RWPE2 (cell line): ENCODE measurements around the gene ADAMTS6.
A peak's percentile ranks its signal among the peaks of the same experiment; 100 is the strongest.

Source experiments
- ATAC-seq: fragments of 200-7000 bp; cut with Tn5 transposase; 3 replicates; pipeline ENCODE4 v1.9.1; 2021; ENCODE audit warnings: low read depth
- DNase-seq: peaks from one replicate; pipeline ENCODE4 v3.0.0-alpha.2; 2020; ENCODE audit warnings: low spot score
- H3K27ac ChIP-seq: fragments of 450-650 bp; 2 replicates; pipeline ENCODE4 v1.5.1; 2017; ENCODE audit warnings: mild to moderate bottlenecking; ENCODE audit not compliant: poor library complexity, severe bottlenecking
- H3K27me3 ChIP-seq: fragments of 250-450 bp; sonication (Bioruptor Pico); 2 replicates; pipeline ENCODE4 v1.5.1; 2021; ENCODE audit warnings: mild to moderate bottlenecking, moderate library complexity; ENCODE audit not compliant: insufficient read depth, poor library complexity, severe bottlenecking
- H3K36me3 ChIP-seq: fragments of 250-450 bp; sonication (Bioruptor Pico); 2 replicates; pipeline ENCODE4 v1.5.1; 2020; ENCODE audit warnings: low read depth, mild to moderate bottlenecking, moderate library complexity
- H3K4me1 ChIP-seq: fragments of 250-450 bp; sonication (Bioruptor Pico); 2 replicates; pipeline ENCODE4 v1.5.1; 2021; ENCODE audit warnings: mild to moderate bottlenecking, moderate library complexity; ENCODE audit not compliant: insufficient read depth, poor library complexity, severe bottlenecking
- H3K4me3 ChIP-seq: fragments of 250-450 bp; sonication (Bioruptor Pico); 2 replicates; pipeline ENCODE4 v1.5.1; 2021; ENCODE audit warnings: mild to moderate bottlenecking, moderate library complexity; ENCODE audit not compliant: severe bottlenecking
- H3K9me3 ChIP-seq: fragments of 250-450 bp; sonication (Bioruptor Pico); 2 replicates; pipeline ENCODE4 v1.5.1; 2021; ENCODE audit warnings: mild to moderate bottlenecking, moderate library complexity; ENCODE audit not compliant: severe bottlenecking
- TF ChIP-seq, protein P1 (sequence below): fragments of 450-650 bp; IDR thresholded peaks from one replicate; pipeline ENCODE4 v1.5.1; 2017; ENCODE audit warnings: mild to moderate bottlenecking, moderate library complexity; ENCODE audit not compliant: poor library complexity, severe bottlenecking

ADAMTS6 gene

DNA sequence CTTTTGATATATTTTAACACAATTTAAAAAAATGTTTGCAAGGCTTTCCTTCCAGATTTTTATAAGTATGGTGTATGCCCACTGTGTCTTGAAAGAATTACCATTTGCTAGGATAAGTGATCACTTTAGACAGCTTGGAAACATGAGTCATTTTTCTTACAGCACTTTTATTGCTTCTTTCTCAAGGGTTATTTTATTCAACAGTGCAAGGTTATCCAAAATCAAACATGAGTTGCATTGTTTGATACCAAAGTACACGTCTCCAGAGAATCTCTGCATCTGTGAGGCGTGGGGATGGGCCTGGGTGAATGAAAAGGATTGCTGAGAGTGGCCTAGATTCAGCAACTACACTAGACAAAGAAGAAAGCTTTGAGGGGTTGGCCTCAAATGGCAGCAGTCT lies 329.6 kb downstream of the ADAMTS6 start:
- H3K27ac ChIP-seq, result peak overlapping the region; percentile 5
- no peaks in the 10 kb centered on the region for H3K4me1 ChIP-seq
- H3K36me3 ChIP-seq, result peaks cover 11% of the 10 kb centered on the region
- H3K27me3 ChIP-seq, result no peaks in the 10 kb centered on the region
- DNase-seq (no peak), ATAC-seq (peak; percentile 62)
- no peaks in the 10 kb centered on the region for H3K9me3 ChIP-seq
- TF ChIP-seq, protein P1, sequence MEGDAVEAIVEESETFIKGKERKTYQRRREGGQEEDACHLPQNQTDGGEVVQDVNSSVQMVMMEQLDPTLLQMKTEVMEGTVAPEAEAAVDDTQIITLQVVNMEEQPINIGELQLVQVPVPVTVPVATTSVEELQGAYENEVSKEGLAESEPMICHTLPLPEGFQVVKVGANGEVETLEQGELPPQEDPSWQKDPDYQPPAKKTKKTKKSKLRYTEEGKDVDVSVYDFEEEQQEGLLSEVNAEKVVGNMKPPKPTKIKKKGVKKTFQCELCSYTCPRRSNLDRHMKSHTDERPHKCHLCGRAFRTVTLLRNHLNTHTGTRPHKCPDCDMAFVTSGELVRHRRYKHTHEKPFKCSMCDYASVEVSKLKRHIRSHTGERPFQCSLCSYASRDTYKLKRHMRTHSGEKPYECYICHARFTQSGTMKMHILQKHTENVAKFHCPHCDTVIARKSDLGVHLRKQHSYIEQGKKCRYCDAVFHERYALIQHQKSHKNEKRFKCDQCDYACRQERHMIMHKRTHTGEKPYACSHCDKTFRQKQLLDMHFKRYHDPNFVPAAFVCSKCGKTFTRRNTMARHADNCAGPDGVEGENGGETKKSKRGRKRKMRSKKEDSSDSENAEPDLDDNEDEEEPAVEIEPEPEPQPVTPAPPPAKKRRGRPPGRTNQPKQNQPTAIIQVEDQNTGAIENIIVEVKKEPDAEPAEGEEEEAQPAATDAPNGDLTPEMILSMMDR, result no peak
- H3K4me3 ChIP-seq, result no peak overlapping the region

DNA sequence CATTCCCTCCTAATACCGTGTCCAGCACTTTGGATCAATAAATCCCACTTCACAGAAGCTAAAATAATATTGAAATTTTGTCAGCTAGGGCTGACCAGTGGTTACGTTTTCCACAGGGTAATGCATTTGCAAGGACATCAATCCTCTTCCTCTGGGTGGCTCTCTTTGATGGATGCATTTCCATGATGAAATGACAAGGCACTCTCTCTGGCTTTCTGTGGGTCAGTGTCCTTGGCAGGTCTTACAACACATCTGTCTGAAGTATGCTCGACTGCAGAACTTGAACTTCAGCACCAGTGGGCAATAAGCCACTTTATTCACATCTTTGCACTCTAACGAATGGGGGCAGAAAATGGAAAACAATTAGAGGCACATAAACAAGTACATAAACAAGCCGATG lies 330.1 kb downstream of the ADAMTS6 start:
- no peak overlapping the region for H3K27ac ChIP-seq
- peaks cover 11% of the 10 kb centered on the region for H3K36me3 ChIP-seq
- H3K27me3 ChIP-seq, result no peaks in the 10 kb centered on the region
- no peaks in the 10 kb centered on the region for H3K4me1 ChIP-seq
- H3K9me3 ChIP-seq, result no peaks in the 10 kb centered on the region
- DNase-seq (no peak), ATAC-seq (no peak)
- no peak overlapping the region for H3K4me3 ChIP-seq
- TF ChIP-seq, protein P1, result no peak

DNA sequence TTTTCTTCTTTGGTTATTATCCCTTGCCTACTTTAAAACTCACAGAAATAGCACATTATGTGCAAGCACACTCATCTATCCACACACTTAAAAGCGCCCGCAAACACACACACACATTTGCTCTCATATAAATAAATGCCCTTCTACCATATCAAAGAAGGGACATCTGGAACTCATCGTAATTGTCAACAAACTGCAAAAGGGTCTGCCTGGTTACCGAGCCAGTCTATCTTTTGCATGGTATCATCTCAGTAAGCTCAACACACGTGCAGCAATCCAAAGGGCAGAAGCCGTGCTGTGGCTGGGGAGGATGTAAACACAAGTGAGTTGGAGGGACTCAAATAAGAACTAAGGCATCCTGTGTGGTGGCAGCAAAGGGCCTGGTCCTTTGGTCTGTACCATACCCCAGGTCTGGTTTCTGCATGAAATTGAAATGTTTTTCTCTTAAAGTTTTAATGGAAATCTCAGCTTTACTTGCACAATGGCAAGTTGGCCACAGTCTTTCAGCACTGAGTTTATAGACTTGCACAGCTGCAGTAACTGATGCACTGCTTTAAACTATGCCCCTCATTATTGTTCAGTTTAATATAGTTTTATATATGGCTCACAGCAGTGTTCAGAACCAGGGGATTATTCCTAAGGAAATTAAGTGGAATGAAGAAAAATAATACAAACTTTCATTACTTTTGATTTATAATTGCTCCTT lies 331.0 kb downstream of the ADAMTS6 start:
- H3K27ac ChIP-seq, result no peak overlapping the region
- no peak for DNase-seq
- H3K27me3 ChIP-seq, result no peaks in the 10 kb centered on the region
- no peak overlapping the region for H3K4me3 ChIP-seq
- TF ChIP-seq, protein P1, result no peak
- no peaks in the 10 kb centered on the region for H3K9me3 ChIP-seq
- ATAC-seq, result no peak
- H3K4me1 ChIP-seq, result no peaks in the 10 kb centered on the region
- H3K36me3 ChIP-seq, result peaks cover 11% of the 10 kb centered on the region

DNA sequence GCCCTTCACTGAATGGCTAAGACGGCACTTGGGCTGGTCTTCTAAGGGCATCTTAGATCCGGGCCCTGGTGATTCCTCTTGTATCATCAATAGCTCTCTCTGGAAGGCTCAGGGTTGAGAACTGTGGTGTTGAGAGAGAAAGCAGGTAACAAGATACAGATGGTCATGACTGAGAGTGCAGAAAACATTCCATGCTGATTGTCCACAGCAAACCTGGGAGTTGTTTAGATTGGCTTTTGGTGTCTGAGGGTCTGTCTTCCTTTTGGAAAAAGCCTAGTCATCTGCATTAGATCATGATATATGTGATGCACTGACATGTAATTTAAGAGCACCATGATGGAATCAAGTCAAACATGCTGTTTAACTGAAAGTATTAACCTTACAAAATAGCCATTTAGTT lies 331.9 kb downstream of the ADAMTS6 start:
- H3K4me3 ChIP-seq, result no peak overlapping the region
- TF ChIP-seq, protein P1, result no peak
- H3K9me3 ChIP-seq, result no peaks in the 10 kb centered on the region
- DNase-seq, result no peak
- ATAC-seq, result no peak
- no peak overlapping the region for H3K27ac ChIP-seq
- peaks cover 11% of the 10 kb centered on the region for H3K36me3 ChIP-seq
- H3K4me1 ChIP-seq, result no peaks in the 10 kb centered on the region
- no peaks in the 10 kb centered on the region for H3K27me3 ChIP-seq

DNA sequence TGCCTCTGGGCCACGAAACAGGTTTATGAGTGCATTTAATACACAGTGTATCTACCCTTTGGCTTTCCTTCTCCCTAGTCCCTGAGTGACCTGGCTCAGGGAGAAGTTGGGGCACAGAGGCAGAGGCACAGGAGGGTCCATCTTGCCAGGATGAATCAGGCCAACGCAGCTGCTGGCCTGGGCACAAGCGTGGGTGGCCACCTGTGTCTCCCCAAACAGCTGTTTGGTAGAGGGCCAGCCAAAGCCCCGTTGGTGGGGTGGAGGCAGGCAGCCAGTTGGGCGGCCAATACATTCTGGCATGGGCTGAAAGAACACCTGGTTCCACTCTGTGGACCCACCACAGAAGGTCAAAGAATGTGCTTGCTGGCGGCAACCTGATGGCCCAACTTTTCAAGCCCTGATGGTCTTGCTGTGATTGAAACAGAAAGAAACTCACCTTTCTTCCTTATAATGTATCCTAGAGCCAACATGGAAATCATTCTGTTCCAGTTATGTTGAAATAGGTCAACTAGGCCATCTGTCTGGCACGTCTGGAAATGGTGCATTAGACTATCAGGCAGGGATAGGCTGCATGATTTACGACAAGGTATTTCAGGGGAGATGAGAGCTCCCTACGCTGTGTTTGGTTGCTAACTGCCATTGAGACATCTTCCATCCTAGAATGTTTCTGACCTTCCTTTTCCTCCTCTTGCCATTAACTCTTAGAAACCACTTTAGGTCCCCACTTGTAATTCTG lies 337.4 kb downstream of the ADAMTS6 start:
- no peak for ATAC-seq
- no peak overlapping the region for H3K27ac ChIP-seq
- DNase-seq, result no peak

More for the DNA sequence above, 337.4 kb downstream of the ADAMTS6 start:
- TF ChIP-seq, protein P1, result no peak
- Histone ChIP-seq H3K4me3 (no peak overlapping the region), H3K9me3 (no peaks in the 10 kb centered on the region), H3K4me1 (no peaks in the 10 kb centered on the region), H3K27me3 (no peaks in the 10 kb centered on the region), H3K36me3 (no peaks in the 10 kb centered on the region; the same call in 1 of the 2 replicates)
